ENCODE data around the gene SPATA22. TPM values are rescaled to one million over a fixed set of nuclear protein-coding genes. Genes with fewer than 3 reads are reported as not detected.

The SPATA22 gene
- total and polyA plus RNA-seq, 9 of the 15 experiments (the other 6 are each of a cell fraction or from before 2014, with no cell fraction given) = 0.17 to 0.77 (median 0.44) TPM

DNA sequence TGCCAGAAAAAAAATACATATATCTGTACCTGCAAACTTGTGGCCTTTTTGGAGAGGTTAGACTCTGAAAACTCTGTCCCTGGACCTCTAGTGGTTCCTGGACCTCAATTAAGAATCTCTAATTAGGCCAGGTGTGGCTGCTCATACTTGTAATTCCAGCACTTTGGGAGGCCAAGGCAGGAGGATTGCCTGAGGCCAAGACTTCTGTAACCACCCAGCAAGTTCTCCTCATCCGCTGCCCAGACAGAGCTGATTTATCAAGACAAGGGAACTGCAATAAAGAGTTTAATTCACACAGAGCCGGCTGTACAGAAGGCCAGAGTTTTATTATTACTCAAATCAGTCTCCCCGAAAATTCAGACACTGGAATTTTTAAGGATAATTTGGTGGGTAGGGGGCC is 8.4 kb upstream of the SPATA22 start (continued):
- TF ChIP-seq, protein P1, sequence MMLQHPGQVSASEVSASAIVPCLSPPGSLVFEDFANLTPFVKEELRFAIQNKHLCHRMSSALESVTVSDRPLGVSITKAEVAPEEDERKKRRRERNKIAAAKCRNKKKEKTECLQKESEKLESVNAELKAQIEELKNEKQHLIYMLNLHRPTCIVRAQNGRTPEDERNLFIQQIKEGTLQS (IDR thresholded peaks at IDR 0.05) = no peak
- TF ChIP-seq, protein P1 (CRISPR knock-in tag; conservative IDR thresholded peaks at IDR 0.05) = no peak
- TF ChIP-seq, protein P2, sequence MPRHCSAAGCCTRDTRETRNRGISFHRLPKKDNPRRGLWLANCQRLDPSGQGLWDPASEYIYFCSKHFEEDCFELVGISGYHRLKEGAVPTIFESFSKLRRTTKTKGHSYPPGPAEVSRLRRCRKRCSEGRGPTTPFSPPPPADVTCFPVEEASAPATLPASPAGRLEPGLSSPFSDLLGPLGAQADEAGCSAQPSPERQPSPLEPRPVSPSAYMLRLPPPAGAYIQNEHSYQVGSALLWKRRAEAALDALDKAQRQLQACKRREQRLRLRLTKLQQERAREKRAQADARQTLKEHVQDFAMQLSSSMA (CRISPR knock-in tag; IDR thresholded peaks at IDR 0.05) = no peak

DNA sequence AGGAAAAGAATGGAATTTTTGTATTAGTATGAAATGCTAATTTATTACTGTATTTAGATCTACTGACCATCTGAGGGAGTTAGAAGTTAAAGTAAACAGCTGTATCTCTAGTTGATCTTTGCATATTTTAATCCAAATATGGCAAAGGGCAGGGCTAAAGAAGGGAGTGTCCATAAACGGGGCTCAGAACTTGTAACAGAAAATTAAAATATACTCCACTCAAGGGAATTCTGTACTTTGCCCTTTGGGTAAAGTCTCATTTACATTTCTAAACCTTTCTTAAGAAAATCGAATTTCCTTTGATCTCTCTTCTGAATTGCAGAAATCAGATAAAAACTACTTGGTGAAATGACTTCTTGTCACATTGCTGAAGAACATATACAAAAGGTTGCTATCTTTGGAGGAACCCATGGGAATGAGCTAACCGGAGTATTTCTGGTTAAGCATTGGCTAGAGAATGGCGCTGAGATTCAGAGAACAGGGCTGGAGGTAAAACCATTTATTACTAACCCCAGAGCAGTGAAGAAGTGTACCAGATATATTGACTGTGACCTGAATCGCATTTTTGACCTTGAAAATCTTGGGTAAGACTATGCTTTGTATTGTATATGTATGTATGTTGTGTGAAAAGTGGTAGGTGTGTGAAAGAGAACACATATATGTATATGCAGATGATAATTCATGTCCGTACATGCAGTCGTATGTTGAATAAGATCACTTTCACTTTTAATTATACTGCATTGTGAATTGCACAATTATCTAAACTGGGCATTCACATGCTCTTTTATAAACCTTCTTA is 4.4 kb upstream of the SPATA22 start, which contains the start of gene ASPA:
ASPA (plus strand) TSS at position 186 of the 799 bp plus-strand sequence; CDS start at position 349, 163 bp downstream.
- ATAC-seq (no peak), FAIRE-seq (no peak), DNase-seq (ENCODE audit: extremely low read depth in 1 of 4, low spot score in 3 of 4) (no peak)
- no peak within 1 kb of the TSS for H3K4me2 ChIP-seq (ENCODE audit: insufficient read depth, low read length)
- no peak within 1 kb of the TSS for H2AFZ ChIP-seq (ENCODE audit: low read depth, low read length)
- no peaks in the 10 kb centered on the region for H3K9me3 ChIP-seq (replicated peaks; ENCODE audit: control insufficient read depth, insufficient read depth, low read depth, low read length)
- no TSS peak for BruUV-seq (replicated peaks)
- H3K4me1 ChIP-seq (replicated peaks in 1 of 2; ENCODE audit: control insufficient read depth in 2 of 2, insufficient read depth in 2 of 2, low read length in 2 of 2) = no peaks in the 10 kb centered on the region; a peak in 1 of 5 replicates
- WGBS (ENCODE audit: insufficient coverage, low coverage, missing lambda C conversion rate) = 0% methylated on average over 6 of the region's 7 CpGs
- no peaks in the 10 kb centered on the region for H4K20me1 ChIP-seq (replicated peaks; ENCODE audit: control insufficient read depth, insufficient read depth, low read length)
- H3K9me1 ChIP-seq (ENCODE audit: control insufficient read depth, insufficient read depth, low read length) = no peaks in the 10 kb centered on the region
- POLR2A ChIA-PET = no interaction called here
- no peak within 1 kb of the TSS for H3K4me3 ChIP-seq
- H3K27me3 ChIP-seq (ENCODE audit: control insufficient read depth in 2 of 2, insufficient read depth in 2 of 2, low read length in 2 of 2) = peaks cover 12 to 17% of the 10 kb centered on the region in 2 experiments; a peak in 3 of 5 replicates
- intact Hi-C loops (cut with micrococcal nuclease) (no loop called here), in situ Hi-C loops (cut with MboI) (no loop called here)
- no peaks in the 10 kb centered on the region for H3K36me3 ChIP-seq (ENCODE audit: control insufficient read depth, insufficient read depth, low read length)
- TF ChIP-seq, protein P3, sequence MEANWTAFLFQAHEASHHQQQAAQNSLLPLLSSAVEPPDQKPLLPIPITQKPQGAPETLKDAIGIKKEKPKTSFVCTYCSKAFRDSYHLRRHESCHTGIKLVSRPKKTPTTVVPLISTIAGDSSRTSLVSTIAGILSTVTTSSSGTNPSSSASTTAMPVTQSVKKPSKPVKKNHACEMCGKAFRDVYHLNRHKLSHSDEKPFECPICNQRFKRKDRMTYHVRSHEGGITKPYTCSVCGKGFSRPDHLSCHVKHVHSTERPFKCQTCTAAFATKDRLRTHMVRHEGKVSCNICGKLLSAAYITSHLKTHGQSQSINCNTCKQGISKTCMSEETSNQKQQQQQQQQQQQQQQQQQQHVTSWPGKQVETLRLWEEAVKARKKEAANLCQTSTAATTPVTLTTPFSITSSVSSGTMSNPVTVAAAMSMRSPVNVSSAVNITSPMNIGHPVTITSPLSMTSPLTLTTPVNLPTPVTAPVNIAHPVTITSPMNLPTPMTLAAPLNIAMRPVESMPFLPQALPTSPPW (CRISPR knock-in tag; IDR thresholded peaks at IDR 0.05) = no peak
- TF ChIP-seq, protein P4, sequence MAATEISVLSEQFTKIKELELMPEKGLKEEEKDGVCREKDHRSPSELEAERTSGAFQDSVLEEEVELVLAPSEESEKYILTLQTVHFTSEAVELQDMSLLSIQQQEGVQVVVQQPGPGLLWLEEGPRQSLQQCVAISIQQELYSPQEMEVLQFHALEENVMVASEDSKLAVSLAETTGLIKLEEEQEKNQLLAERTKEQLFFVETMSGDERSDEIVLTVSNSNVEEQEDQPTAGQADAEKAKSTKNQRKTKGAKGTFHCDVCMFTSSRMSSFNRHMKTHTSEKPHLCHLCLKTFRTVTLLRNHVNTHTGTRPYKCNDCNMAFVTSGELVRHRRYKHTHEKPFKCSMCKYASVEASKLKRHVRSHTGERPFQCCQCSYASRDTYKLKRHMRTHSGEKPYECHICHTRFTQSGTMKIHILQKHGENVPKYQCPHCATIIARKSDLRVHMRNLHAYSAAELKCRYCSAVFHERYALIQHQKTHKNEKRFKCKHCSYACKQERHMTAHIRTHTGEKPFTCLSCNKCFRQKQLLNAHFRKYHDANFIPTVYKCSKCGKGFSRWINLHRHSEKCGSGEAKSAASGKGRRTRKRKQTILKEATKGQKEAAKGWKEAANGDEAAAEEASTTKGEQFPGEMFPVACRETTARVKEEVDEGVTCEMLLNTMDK (IDR thresholded peaks at IDR 0.05; ENCODE audit: borderline replicate concordance, insufficient read depth, low read depth, low read length, poor library complexity, severe bottlenecking) = no peak
- TF ChIP-seq CBX2 (IDR thresholded peaks at IDR 0.05; ENCODE audit: insufficient read depth, low read length, poor library complexity, severe bottlenecking) (no peak), TRIM28 (IDR thresholded peaks at IDR 0.05) (no peak)
- no peak within 1 kb of the TSS for H3K9ac ChIP-seq (ENCODE audit: insufficient read depth in 1 of 2, low read depth in 2 of 2, low read length in 2 of 2)
- H3K79me2 ChIP-seq (ENCODE audit: control insufficient read depth, insufficient read depth, low read length) = no peaks in the 10 kb centered on the region
- CTCF ChIA-PET (ENCODE audit: low intra/inter-chr PET ratio) = no interaction called here
- H3K27ac ChIP-seq (ENCODE audit: extremely low read depth, low read depth, low read length) = no peak within 1 kb of the TSS
